Measurements from ENCODE around the gene TENM3. TPM values are rescaled to one million over a fixed set of nuclear protein-coding genes. Genes with fewer than 3 reads are reported as not detected.

Gene TENM3
- polyA plus RNA-seq, 1 experiment = 54.9 TPM

DNA sequence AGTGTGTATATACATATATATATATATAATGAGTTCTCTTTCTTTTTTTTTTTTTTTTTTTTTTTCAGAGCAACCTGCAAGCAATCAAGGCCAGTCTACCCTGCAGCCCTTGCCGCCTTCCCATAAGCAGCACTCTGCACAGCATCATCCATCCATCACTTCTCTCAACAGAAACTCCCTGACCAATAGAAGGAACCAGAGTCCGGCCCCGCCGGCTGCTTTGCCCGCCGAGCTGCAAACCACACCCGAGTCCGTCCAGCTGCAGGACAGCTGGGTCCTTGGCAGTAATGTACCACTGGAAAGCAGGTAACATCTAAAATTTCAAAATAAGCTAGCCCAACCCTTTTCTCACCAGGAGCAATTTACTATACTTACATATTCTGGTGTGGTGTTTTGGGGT lies 357.7 kb downstream of the TENM3 start:
- Histone ChIP-seq H3K4me3 (ENCODE audit: low read depth, low read length) (no peak overlapping the region), H3K27me3 (ENCODE audit: control insufficient read depth, insufficient read depth, low read length) (no peaks in the 10 kb centered on the region), H3K27ac (ENCODE audit: low read depth, low read length) (no peak overlapping the region), H3K9me3 (ENCODE audit: control insufficient read depth, insufficient read depth, low read length) (no peaks in the 10 kb centered on the region)
- CTCF ChIA-PET = no interaction called here
- DNase-seq (ENCODE audit: low read depth, low spot score) = no peak
- TF ChIP-seq, protein P1, sequence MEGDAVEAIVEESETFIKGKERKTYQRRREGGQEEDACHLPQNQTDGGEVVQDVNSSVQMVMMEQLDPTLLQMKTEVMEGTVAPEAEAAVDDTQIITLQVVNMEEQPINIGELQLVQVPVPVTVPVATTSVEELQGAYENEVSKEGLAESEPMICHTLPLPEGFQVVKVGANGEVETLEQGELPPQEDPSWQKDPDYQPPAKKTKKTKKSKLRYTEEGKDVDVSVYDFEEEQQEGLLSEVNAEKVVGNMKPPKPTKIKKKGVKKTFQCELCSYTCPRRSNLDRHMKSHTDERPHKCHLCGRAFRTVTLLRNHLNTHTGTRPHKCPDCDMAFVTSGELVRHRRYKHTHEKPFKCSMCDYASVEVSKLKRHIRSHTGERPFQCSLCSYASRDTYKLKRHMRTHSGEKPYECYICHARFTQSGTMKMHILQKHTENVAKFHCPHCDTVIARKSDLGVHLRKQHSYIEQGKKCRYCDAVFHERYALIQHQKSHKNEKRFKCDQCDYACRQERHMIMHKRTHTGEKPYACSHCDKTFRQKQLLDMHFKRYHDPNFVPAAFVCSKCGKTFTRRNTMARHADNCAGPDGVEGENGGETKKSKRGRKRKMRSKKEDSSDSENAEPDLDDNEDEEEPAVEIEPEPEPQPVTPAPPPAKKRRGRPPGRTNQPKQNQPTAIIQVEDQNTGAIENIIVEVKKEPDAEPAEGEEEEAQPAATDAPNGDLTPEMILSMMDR (IDR thresholded peaks at IDR 0.05; ENCODE audit: low read depth, low read length) = no peak
- POLR2A ChIA-PET = no interaction called here

DNA sequence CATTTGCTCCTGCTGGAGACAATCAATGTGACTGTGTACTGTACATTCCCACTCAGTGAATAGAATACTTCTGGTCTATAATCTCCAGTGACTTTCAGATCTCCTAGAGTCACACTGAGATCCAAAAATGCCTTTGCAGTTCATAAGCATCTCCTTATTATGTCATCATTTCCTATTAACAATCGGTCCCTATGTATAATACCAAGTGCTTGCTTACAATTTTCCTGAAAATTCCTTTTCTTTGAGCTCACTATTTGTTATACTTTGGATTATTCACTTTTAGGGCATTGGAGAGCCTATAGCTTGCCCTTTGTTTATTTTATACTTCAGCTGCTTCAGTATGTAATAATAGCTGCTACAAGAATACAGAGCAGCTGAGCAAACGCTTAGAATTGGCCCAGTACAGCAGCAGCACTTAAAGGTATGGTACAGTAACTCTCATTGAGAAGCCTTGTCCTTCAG lies 361.0 kb downstream of the TENM3 start:
- Histone ChIP-seq H3K27ac (ENCODE audit: low read depth, low read length) (peak overlapping the region; percentile 23), H3K9me3 (ENCODE audit: control insufficient read depth, insufficient read depth, low read length) (peaks cover 5% of the 10 kb centered on the region; the same call in 1 of the 2 replicates), H3K4me3 (ENCODE audit: low read depth, low read length) (no peak overlapping the region), H3K27me3 (ENCODE audit: control insufficient read depth, insufficient read depth, low read length) (no peaks in the 10 kb centered on the region)
- POLR2A ChIA-PET = interaction anchor here (0.6 to 1.0 kb wide), 5 partner anchors 18 to 721 kb away, joined by 3 to 4 read pairs (median 3); no protein-coding TSS in a partner anchor
- peak; percentile 74 for DNase-seq (ENCODE audit: low read depth, low spot score)
- CTCF ChIA-PET = interaction anchor here (0.6 to 1.0 kb wide), 2 partner anchors 18 to 38 kb away, joined by 3 read pairs; no protein-coding TSS in a partner anchor
- TF ChIP-seq, protein P1 (IDR thresholded peaks at IDR 0.05; ENCODE audit: low read depth, low read length) = no peak

DNA sequence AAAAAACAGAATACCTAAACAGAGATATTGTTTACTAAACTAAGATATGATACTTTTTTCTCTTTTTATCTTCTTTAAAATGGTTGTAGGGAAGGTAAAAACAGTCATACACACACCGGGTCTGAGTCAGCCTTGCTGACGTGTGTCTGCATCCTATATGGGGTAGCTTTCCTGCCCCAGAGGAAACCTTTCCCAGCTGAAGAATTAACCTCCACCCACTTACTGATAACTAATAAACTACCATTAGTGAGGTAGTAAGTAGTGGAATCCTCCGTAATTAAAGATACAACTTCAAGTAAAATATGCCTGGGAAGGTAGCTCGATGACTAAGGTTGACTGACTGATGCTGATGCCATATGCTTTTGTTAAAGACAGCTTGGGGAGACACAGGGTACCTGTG lies 361.8 kb downstream of the TENM3 start:
- peak; percentile 60 for DNase-seq (ENCODE audit: low read depth, low spot score)
- TF ChIP-seq, protein P1 (IDR thresholded peaks at IDR 0.05; ENCODE audit: low read depth, low read length) = no peak
- Histone ChIP-seq H3K4me3 (ENCODE audit: low read depth, low read length) (no peak overlapping the region), H3K9me3 (ENCODE audit: control insufficient read depth, insufficient read depth, low read length) (peaks cover 5% of the 10 kb centered on the region; the same call in 1 of the 2 replicates), H3K27me3 (ENCODE audit: control insufficient read depth, insufficient read depth, low read length) (no peaks in the 10 kb centered on the region), H3K27ac (ENCODE audit: low read depth, low read length) (peak overlapping the region; percentile 53)
- POLR2A ChIA-PET = interaction anchor here (0.7 kb wide), 1 partner anchor 11 kb away, joined by 8 read pairs; no protein-coding TSS in a partner anchor
- CTCF ChIA-PET = interaction anchor here (1.0 kb wide), 1 partner anchor 38 kb away, joined by 3 read pairs; no protein-coding TSS in a partner anchor

DNA sequence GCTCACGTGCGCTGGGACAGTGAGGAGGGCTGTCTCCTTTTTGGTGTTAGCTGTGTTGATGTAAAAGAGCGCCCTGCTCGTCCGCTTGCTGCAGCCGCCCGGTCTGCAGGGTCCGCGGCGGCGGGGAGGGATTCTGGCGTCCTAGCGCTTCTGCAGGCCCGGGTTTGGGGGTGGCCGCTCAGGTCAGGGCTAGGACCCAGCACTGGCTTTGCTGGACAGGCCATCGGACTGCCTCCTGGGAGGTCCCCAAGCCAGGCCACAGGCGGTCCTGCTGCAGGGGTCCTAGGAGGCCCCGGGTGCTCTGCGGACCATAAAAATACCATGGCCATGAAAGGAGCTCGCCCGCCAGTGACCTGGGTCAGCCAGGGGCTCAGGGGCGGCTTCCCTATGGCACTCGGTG lies 365.3 kb downstream of the TENM3 start:
- ChIA-PET CTCF (no interaction called here), POLR2A (no interaction called here)
- Histone ChIP-seq H3K27me3 (ENCODE audit: control insufficient read depth, insufficient read depth, low read length) (no peaks in the 10 kb centered on the region), H3K9me3 (ENCODE audit: control insufficient read depth, insufficient read depth, low read length) (peaks cover 5% of the 10 kb centered on the region; the same call in 1 of the 2 replicates), H3K4me3 (ENCODE audit: low read depth, low read length) (no peak overlapping the region), H3K27ac (ENCODE audit: low read depth, low read length) (no peak overlapping the region)
- TF ChIP-seq, protein P1 (IDR thresholded peaks at IDR 0.05; ENCODE audit: low read depth, low read length) = no peak
- no peak for DNase-seq (ENCODE audit: low read depth, low spot score)

DNA sequence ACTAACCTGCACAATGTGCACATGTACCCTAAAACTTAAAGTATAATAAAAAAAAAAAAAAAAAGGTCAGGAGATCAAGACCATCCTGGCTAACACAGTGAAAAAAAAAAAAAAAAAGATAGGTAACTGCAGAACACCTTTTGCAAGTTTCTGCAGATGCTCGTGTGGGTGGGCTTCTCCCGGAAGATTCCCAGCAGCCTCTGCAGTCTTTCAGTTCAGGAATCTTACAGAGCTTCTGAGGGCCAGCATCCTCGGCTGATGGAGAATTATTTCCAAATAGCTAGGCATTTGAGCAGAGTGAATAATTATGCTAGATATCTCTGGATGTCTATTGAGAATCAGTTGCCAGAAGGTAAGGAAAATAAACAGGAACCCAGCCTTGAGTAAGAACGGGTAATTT lies 373.3 kb downstream of the TENM3 start:
- POLR2A ChIA-PET = no interaction called here
- no peaks in the 10 kb centered on the region for H3K27me3 ChIP-seq (ENCODE audit: control insufficient read depth, insufficient read depth, low read length)
- no peaks in the 10 kb centered on the region for H3K9me3 ChIP-seq (ENCODE audit: control insufficient read depth, insufficient read depth, low read length)
- CTCF ChIA-PET = no interaction called here
- no peak overlapping the region for H3K4me3 ChIP-seq (ENCODE audit: low read depth, low read length)
- no peak for DNase-seq (ENCODE audit: low read depth, low spot score)
- TF ChIP-seq, protein P1 (IDR thresholded peaks at IDR 0.05; ENCODE audit: low read depth, low read length) = no peak
- no peak overlapping the region for H3K27ac ChIP-seq (ENCODE audit: low read depth, low read length)
